Caco-2 (cell line): ENCODE results near the gene MYOD1. TPM values are rescaled to one million over a fixed set of nuclear protein-coding genes. Genes with fewer than 3 reads are reported as not detected.

Experiments used
- BruUV-seq: library from RNA; stranded (reverse); fragments of 400-500 nt; replicated peaks from 2 replicates; lab custom pipeline; 2021; lab: Mats Ljungman, UMichigan
- CTCF ChIA-PET: fragments of 300-600 bp; sonication (Branson Sonifier 250); formaldehyde crosslinking; loops from one replicate; lab custom pipeline; 2022; ENCODE audit warnings: antibody characterized with exemption; lab: Charles Lee
- POLR2A ChIA-PET: fragments of 300-600 bp; sonication (Branson Sonifier 250); formaldehyde crosslinking; loops from one replicate; lab custom pipeline; 2022; ENCODE audit warnings: antibody characterized with exemption; lab: Charles Lee
- DNase-seq, 2 experiments: peaks; one replicate each; pipeline versions ENCODE4 v3.0.0 to v3.0.0-alpha.2; 2020 to 2022
- H3K27me3 ChIP-seq: replicated peaks from 2 replicates; pipeline ENCODE4 v1.6.0; 2011; ENCODE audit warnings: low read length; ENCODE audit not compliant: control insufficient read depth, insufficient read depth
- H3K36me3 ChIP-seq: 2 replicates; pipeline ENCODE4 v1.5.1; 2011; ENCODE audit warnings: low read length; ENCODE audit not compliant: control insufficient read depth, insufficient read depth
- H3K4me1 ChIP-seq: fragments of 250-450 bp; sonication (Bioruptor Pico); 2 replicates; pipeline ENCODE4 v1.5.1; 2020; ENCODE audit warnings: mild to moderate bottlenecking
- H3K4me3 ChIP-seq: 2 replicates; pipeline ENCODE4 v1.5.1; 2011; ENCODE audit warnings: low read depth, mild to moderate bottlenecking, control low read depth, low read length
- H3K9me3 ChIP-seq: fragments of 250-450 bp; sonication (Bioruptor Pico); 2 replicates; pipeline ENCODE4 v1.5.1; 2020; ENCODE audit warnings: mild to moderate bottlenecking, moderate library complexity
- H3K27ac Mint-ChIP-seq: one replicate; pipeline ENCODE4 v1.8.0; 2022; ENCODE audit warnings: mixed read lengths; ENCODE audit not compliant: unreplicated experiment
- H3K27me3 Mint-ChIP-seq: one replicate; pipeline ENCODE4 v1.8.0; 2022; ENCODE audit warnings: mixed read lengths; ENCODE audit not compliant: insufficient read depth, unreplicated experiment
- H3K36me3 Mint-ChIP-seq: one replicate; pipeline ENCODE4 v1.8.0; 2022; ENCODE audit warnings: mild to moderate bottlenecking, mixed read lengths; ENCODE audit not compliant: insufficient read depth, unreplicated experiment
- H3K4me1 Mint-ChIP-seq: one replicate; pipeline ENCODE4 v1.8.0; 2022; ENCODE audit warnings: low read depth, mixed read lengths; ENCODE audit not compliant: unreplicated experiment
- H3K4me3 Mint-ChIP-seq: one replicate; pipeline ENCODE4 v1.8.0; 2022; ENCODE audit warnings: mild to moderate bottlenecking, moderate library complexity, mixed read lengths; ENCODE audit not compliant: unreplicated experiment
- H3K9me3 Mint-ChIP-seq: one replicate; pipeline ENCODE4 v1.8.0; 2022; ENCODE audit warnings: mixed read lengths; ENCODE audit not compliant: unreplicated experiment
- CTCF ChIP-seq, 2 experiments: fragments of 200-600 bp in 1 of 2; IDR thresholded peaks; 1 replicate in 1 of 2; 2 replicates in 1 of 2; pipeline versions ENCODE4 v1.5.1 to v1.8.0; 2011 to 2022; ENCODE audit warnings: antibody characterized with exemption in 1 of 2, control low read depth in 1 of 2, inconsistent platforms in 1 of 2, low read depth in 1 of 2, low read length in 1 of 2, mild to moderate bottlenecking in 1 of 2, moderate library complexity in 1 of 2; ENCODE audit not compliant: insufficient read depth in 1 of 2, severe bottlenecking in 1 of 2, unreplicated experiment in 1 of 2
- intact Hi-C: fragments of 100-400 bp; cut with micrococcal nuclease; formaldehyde crosslinking; loops from one replicate; pipeline ENCODE4 v1.10.0; 2022; ENCODE audit not compliant: unreplicated experiment
- total RNA-seq: library from RNA; stranded (reverse); gene quantifications from 2 replicates; pipeline ENCODE4 v1.2.3, GENCODE V29; 2022

MYOD1 gene
- total RNA-seq, 1 experiment from 2014 or later, result not detected

- ChIA-PET POLR2A (no interaction called here), CTCF (no interaction called here)
- no peak for DNase-seq
- H3K27me3 Mint-ChIP-seq, result no peaks in the 10 kb centered on the region
- no peaks in the 10 kb centered on the region for H3K36me3 ChIP-seq
- H3K9me3 Mint-ChIP-seq, result no peaks in the 10 kb centered on the region
- no peaks in the 10 kb centered on the region for H3K4me1 ChIP-seq
- no peak overlapping the region for H3K27ac Mint-ChIP-seq
- intact Hi-C loops, result no loop called here
- H3K27me3 ChIP-seq, result no peaks in the 10 kb centered on the region
- H3K4me3 ChIP-seq, result no peak overlapping the region
- H3K4me1 Mint-ChIP-seq, result no peaks in the 10 kb centered on the region
- no peaks in the 10 kb centered on the region for H3K36me3 Mint-ChIP-seq
- no peaks in the 10 kb centered on the region for H3K9me3 ChIP-seq
- no peak for TF ChIP-seq CTCF (IDR thresholded peaks at IDR 0.05; ENCODE audit: insufficient read depth in 1 of 2, low read depth in 1 of 2, low read length in 1 of 2, severe bottlenecking in 1 of 2, unreplicated experiment in 1 of 2)
- BruUV-seq, result no TSS peak
- no peak overlapping the region for H3K4me3 Mint-ChIP-seq
These were observed 44.3 kb downstream of the MYOD1 start for GRCh38 chr11:17763703-17764102.

GRCh38 chr11:17764446-17765218 is 45.3 kb downstream of the MYOD1 start:
- POLR2A ChIA-PET, result no interaction called here
- Histone ChIP-seq H3K27me3 (no peaks in the 10 kb centered on the region), H3K36me3 (no peaks in the 10 kb centered on the region), H3K4me1 (no peaks in the 10 kb centered on the region), H3K4me3 (no peak overlapping the region), H3K9me3 (no peaks in the 10 kb centered on the region)
- no peaks in the 10 kb centered on the region for H3K9me3 Mint-ChIP-seq
- no peaks in the 10 kb centered on the region for H3K36me3 Mint-ChIP-seq
- no peak for DNase-seq
- no peaks in the 10 kb centered on the region for H3K27me3 Mint-ChIP-seq
- no peak for TF ChIP-seq CTCF (IDR thresholded peaks at IDR 0.05; ENCODE audit: insufficient read depth in 1 of 2, low read depth in 1 of 2, low read length in 1 of 2, severe bottlenecking in 1 of 2, unreplicated experiment in 1 of 2)
- CTCF ChIA-PET, result no interaction called here
- no peaks in the 10 kb centered on the region for H3K4me1 Mint-ChIP-seq
- no peak overlapping the region for H3K27ac Mint-ChIP-seq
- intact Hi-C loops, result no loop called here
- BruUV-seq, result no TSS peak
- H3K4me3 Mint-ChIP-seq, result no peak overlapping the region

GRCh38 chr11:17765356-17766072 is 46.1 kb downstream of the MYOD1 start:
- Mint-ChIP-seq H3K27me3 (no peaks in the 10 kb centered on the region), H3K4me3 (no peak overlapping the region), H3K36me3 (no peaks in the 10 kb centered on the region), H3K9me3 (no peaks in the 10 kb centered on the region), H3K4me1 (no peaks in the 10 kb centered on the region), H3K27ac (no peak overlapping the region)
- H3K27me3 ChIP-seq, result no peaks in the 10 kb centered on the region
- BruUV-seq, result no TSS peak
- no peaks in the 10 kb centered on the region for H3K9me3 ChIP-seq
- no peak for TF ChIP-seq CTCF (IDR thresholded peaks at IDR 0.05; ENCODE audit: insufficient read depth in 1 of 2, low read depth in 1 of 2, low read length in 1 of 2, severe bottlenecking in 1 of 2, unreplicated experiment in 1 of 2)
- DNase-seq, result no peak
- ChIA-PET CTCF (interaction anchor here (1.6 kb wide), 1 partner anchor 35 kb away, joined by 5 read pairs; no protein-coding TSS in a partner anchor), POLR2A (no interaction called here)
- no peaks in the 10 kb centered on the region for H3K36me3 ChIP-seq
- intact Hi-C loops, result no loop called here
- H3K4me1 ChIP-seq, result 0 out of 2 replicates have a peak, but pooled peaks cover 4% of the 10 kb centered on the region
- H3K4me3 ChIP-seq, result no peak overlapping the region
